IPS DF 6.9 (cell line): Measurements from ENCODE around the gene LCK.
"Not testable (repeated sequence)": the region's sequence is repeated elsewhere in the genome, so short reads cannot be mapped to it uniquely, and the experiment has no call there.

Source experiments
- DNase-seq: peaks from one replicate; pipeline ENCODE4 v3.0.0-alpha.2; 2013; ENCODE audit warnings: low read depth, low spot score
- H3K27ac ChIP-seq: one replicate; pipeline ENCODE4 v1.5.1; 2013; ENCODE audit warnings: low read length, control low read depth
- H3K27me3 ChIP-seq: 2 replicates; pipeline ENCODE4 v1.6.1; 2013; ENCODE audit warnings: mild to moderate bottlenecking, low read length; ENCODE audit not compliant: control insufficient read depth, insufficient read depth
- H3K36me3 ChIP-seq: 2 replicates; pipeline ENCODE4 v1.6.1; 2013; ENCODE audit warnings: low read length; ENCODE audit not compliant: control insufficient read depth, insufficient read depth
- H3K4me1 ChIP-seq: 2 replicates; pipeline ENCODE4 v1.6.1; 2013; ENCODE audit warnings: low read length; ENCODE audit not compliant: control insufficient read depth, insufficient read depth
- H3K4me3 ChIP-seq: 2 replicates; pipeline ENCODE4 v1.5.1; 2013; ENCODE audit warnings: mild to moderate bottlenecking, low read length
- H3K9me3 ChIP-seq: 2 replicates; pipeline ENCODE4 v1.6.1; 2013; ENCODE audit warnings: low read length, inconsistent platforms; ENCODE audit not compliant: control insufficient read depth, insufficient read depth
- WGBS: extraction: QIAGEN DNeasy Blood & Tissue Kit; methylation state at CpG from one replicate; pipeline ENCODE4 v1.1.7; 2013; ENCODE audit warnings: mixed read lengths, missing lambda C conversion rate; ENCODE audit not compliant: insufficient read length, insufficient coverage; 5-methylcytosine and 5-hydroxymethylcytosine counted together

LCK gene

GRCh38 chr1:32298211-32298610, 47.1 kb downstream of the LCK start:
- H3K4me1 ChIP-seq, H3K36me3 ChIP-seq, H3K27me3 ChIP-seq, H3K9me3 ChIP-seq, H3K27ac ChIP-seq, H3K4me3 ChIP-seq, DNase-seq: not testable (repeated sequence)
- no CpG with 5 or more reads among the region's 16 CpGs for WGBS

- DNase-seq, result no peak
- Histone ChIP-seq H3K36me3 (peaks cover 13% of the 10 kb centered on the region), H3K4me3 (no peak overlapping the region), H3K27ac (no peak overlapping the region), H3K4me1 (no peaks in the 10 kb centered on the region; the same call in 1 of the 2 replicates), H3K27me3 (no peaks in the 10 kb centered on the region), H3K9me3 (no peaks in the 10 kb centered on the region)
These were observed 48.3 kb downstream of the LCK start for GRCh38 chr1:32299327-32299726.

- Histone ChIP-seq H3K4me1 (no peaks in the 10 kb centered on the region), H3K27ac (no peak overlapping the region), H3K36me3 (peaks cover 15% of the 10 kb centered on the region), H3K9me3 (no peaks in the 10 kb centered on the region), H3K4me3 (no peak overlapping the region), H3K27me3 (no peaks in the 10 kb centered on the region)
- DNase-seq, result no peak
- WGBS, result no CpG with 5 or more reads among the region's 3 CpGs
These were observed 52.3 kb downstream of the LCK start for GRCh38 chr1:32303358-32303757.

- Histone ChIP-seq H3K27ac (no peak overlapping the region), H3K4me1 (no peaks in the 10 kb centered on the region), H3K9me3 (no peaks in the 10 kb centered on the region), H3K4me3 (no peak overlapping the region), H3K27me3 (no peaks in the 10 kb centered on the region), H3K36me3 (peaks cover 15% of the 10 kb centered on the region)
- DNase-seq, result no peak
- no CpG with 5 or more reads among the region's 3 CpGs for WGBS
These were observed 53.0 kb downstream of the LCK start for GRCh38 chr1:32303997-32304622.

- no peaks in the 10 kb centered on the region for H3K27me3 ChIP-seq
- peaks cover 15% of the 10 kb centered on the region for H3K36me3 ChIP-seq
- H3K4me3 ChIP-seq, result no peak overlapping the region
- no peaks in the 10 kb centered on the region for H3K4me1 ChIP-seq
- no peak overlapping the region for H3K27ac ChIP-seq
- no CpG with 5 or more reads among the region's 2 CpGs for WGBS
- no peaks in the 10 kb centered on the region for H3K9me3 ChIP-seq
- no peak for DNase-seq
These were observed 54.2 kb downstream of the LCK start for GRCh38 chr1:32305310-32305709.

GRCh38 chr1:32307324-32307723, 56.3 kb downstream of the LCK start:
- Histone ChIP-seq H3K27ac (no peak overlapping the region), H3K4me1 (no peaks in the 10 kb centered on the region), H3K9me3 (no peaks in the 10 kb centered on the region), H3K4me3 (no peak overlapping the region), H3K36me3 (peaks cover 15% of the 10 kb centered on the region), H3K27me3 (no peaks in the 10 kb centered on the region)
- DNase-seq, result no peak
- no CpG with 5 or more reads among the region's 2 CpGs for WGBS

- Histone ChIP-seq H3K4me3 (no peak overlapping the region), H3K4me1 (no peaks in the 10 kb centered on the region), H3K27ac (no peak overlapping the region), H3K9me3 (no peaks in the 10 kb centered on the region), H3K36me3 (no peaks in the 10 kb centered on the region), H3K27me3 (no peaks in the 10 kb centered on the region)
- DNase-seq, result no peak
- WGBS, result no CpG with 5 or more reads among the region's 1 CpG
These were observed 58.9 kb downstream of the LCK start for GRCh38 chr1:32309960-32310359.

GRCh38 chr1:32311709-32312393, 60.8 kb downstream of the LCK start:
- Histone ChIP-seq H3K4me1 (no peaks in the 10 kb centered on the region), H3K27ac (no peak overlapping the region), H3K36me3 (no peaks in the 10 kb centered on the region), H3K27me3 (no peaks in the 10 kb centered on the region), H3K4me3 (no peak overlapping the region), H3K9me3 (no peaks in the 10 kb centered on the region)
- DNase-seq, result no peak
- WGBS, result no CpG with 5 or more reads among the region's 2 CpGs

GRCh38 chr1:32316903-32317277, 65.8 kb downstream of the LCK start:
- no peak overlapping the region for H3K27ac ChIP-seq
- no peak overlapping the region for H3K4me3 ChIP-seq
- peaks cover 3% of the 10 kb centered on the region; the same call in 1 of the 2 replicates for H3K36me3 ChIP-seq
- no peaks in the 10 kb centered on the region for H3K27me3 ChIP-seq
- no peak for DNase-seq
- H3K9me3 ChIP-seq, result no peaks in the 10 kb centered on the region
- no CpG with 5 or more reads among the region's 3 CpGs for WGBS
- no peaks in the 10 kb centered on the region for H3K4me1 ChIP-seq

GRCh38 chr1:32318127-32318869, 67.2 kb downstream of the LCK start:
- H3K27me3 ChIP-seq, result no peaks in the 10 kb centered on the region

More at GRCh38 chr1:32318127-32318869, 67.2 kb downstream of the LCK start:
- no peak overlapping the region for H3K27ac ChIP-seq
- no CpG with 5 or more reads among the region's 10 CpGs for WGBS
- no peak for DNase-seq
- H3K4me3 ChIP-seq, result no peak overlapping the region
- no peaks in the 10 kb centered on the region for H3K9me3 ChIP-seq
- no peaks in the 10 kb centered on the region for H3K4me1 ChIP-seq
- peaks cover 4% of the 10 kb centered on the region; the same call in 1 of the 2 replicates for H3K36me3 ChIP-seq
